ENCODE measurements around the gene TNFRSF12A. TPM values are rescaled to one million over a fixed set of nuclear protein-coding genes. Genes with fewer than 3 reads are reported as not detected.

Gene TNFRSF12A
- polyA plus RNA-seq, 2 of the 4 experiments (the other 2 are of a cell fraction), result 111 to 314 TPM

DNA sequence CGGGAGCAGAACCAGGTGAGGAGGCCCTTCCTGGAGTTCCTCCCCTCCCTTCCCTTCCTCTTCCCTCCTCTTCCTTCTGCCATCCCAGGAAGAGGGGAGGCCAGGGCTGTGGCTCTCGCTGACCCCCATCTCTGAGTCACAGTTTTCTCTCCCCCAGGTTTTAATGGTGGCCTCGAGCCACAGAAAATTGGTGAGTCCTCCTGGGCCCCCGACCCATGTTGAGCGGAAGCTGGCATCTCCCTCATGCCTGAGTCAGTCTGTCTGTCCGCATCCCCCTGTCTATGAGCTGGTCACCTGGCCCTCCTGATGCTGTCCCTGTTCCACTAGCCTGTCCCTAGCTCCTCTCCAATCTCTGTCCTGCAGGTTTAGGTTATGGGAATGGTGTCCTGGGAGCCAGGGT is 20.2 kb upstream of the TNFRSF12A start:
- no peak overlapping the region for H3K4me3 ChIP-seq
- TF ChIP-seq CHD2 (IDR thresholded peaks at IDR 0.05; ENCODE audit: low read length, partially characterized antibody) (no peak), CBX2 (IDR thresholded peaks at IDR 0.05; ENCODE audit: borderline replicate concordance, low read depth) (no peak), JUN (IDR thresholded peaks at IDR 0.05) (no peak), MAFK (IDR thresholded peaks at IDR 0.05; ENCODE audit: partially characterized antibody) (no peak), KDM1A (IDR thresholded peaks at IDR 0.05; ENCODE audit: low read depth) (no peak), ZSCAN20 (CRISPR knock-in tag; IDR thresholded peaks at IDR 0.05) (no peak), TFCP2L1 (CRISPR knock-in tag; IDR thresholded peaks at IDR 0.05) (no peak), NPAS2 (CRISPR knock-in tag; IDR thresholded peaks at IDR 0.05; ENCODE audit: borderline replicate concordance) (no peak), CHD4 (IDR thresholded peaks at IDR 0.05; ENCODE audit: borderline replicate concordance) (no peak), ZC3H11A (IDR thresholded peaks at IDR 0.05) (no peak), FOXS1 (CRISPR knock-in tag; IDR thresholded peaks at IDR 0.05) (no peak), EHMT2 (IDR thresholded peaks at IDR 0.05; ENCODE audit: low read depth) (no peak)
- TF ChIP-seq, protein P1, sequence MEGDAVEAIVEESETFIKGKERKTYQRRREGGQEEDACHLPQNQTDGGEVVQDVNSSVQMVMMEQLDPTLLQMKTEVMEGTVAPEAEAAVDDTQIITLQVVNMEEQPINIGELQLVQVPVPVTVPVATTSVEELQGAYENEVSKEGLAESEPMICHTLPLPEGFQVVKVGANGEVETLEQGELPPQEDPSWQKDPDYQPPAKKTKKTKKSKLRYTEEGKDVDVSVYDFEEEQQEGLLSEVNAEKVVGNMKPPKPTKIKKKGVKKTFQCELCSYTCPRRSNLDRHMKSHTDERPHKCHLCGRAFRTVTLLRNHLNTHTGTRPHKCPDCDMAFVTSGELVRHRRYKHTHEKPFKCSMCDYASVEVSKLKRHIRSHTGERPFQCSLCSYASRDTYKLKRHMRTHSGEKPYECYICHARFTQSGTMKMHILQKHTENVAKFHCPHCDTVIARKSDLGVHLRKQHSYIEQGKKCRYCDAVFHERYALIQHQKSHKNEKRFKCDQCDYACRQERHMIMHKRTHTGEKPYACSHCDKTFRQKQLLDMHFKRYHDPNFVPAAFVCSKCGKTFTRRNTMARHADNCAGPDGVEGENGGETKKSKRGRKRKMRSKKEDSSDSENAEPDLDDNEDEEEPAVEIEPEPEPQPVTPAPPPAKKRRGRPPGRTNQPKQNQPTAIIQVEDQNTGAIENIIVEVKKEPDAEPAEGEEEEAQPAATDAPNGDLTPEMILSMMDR (IDR thresholded peaks at IDR 0.05), result no peak
- ATAC-seq (no peak), DNase-seq (ENCODE audit: low read depth in 1 of 2, low spot score in 1 of 2) (no peak), FAIRE-seq (no peak)
- POLR2A ChIA-PET, result interaction anchor here (9.6 kb wide), 1 partner anchor 22 kb away, joined by 107 read pairs; the partner anchor contains the start of genes HCFC1R1, THOC6 and TNFRSF12A
- H3K4me2 ChIP-seq, result no peak overlapping the region
- no peak overlapping the region for H3K27ac ChIP-seq
- CTCF ChIA-PET, result interaction anchor here (1.0 to 14.8 kb wide), 6 partner anchors 8 to 81 kb away, joined by 3 to 214 read pairs (median 6); partner anchors contain the start of genes CLDN6, HCFC1R1, PKMYT1 and THOC6
- no peaks in the 10 kb centered on the region for H3K9me3 ChIP-seq
- H3K4me1 ChIP-seq, result peaks cover 8% of the 10 kb centered on the region; the same call in 2 of the 3 replicates
- 76% methylated on average over 6 of the region's 6 CpGs for WGBS (ENCODE audit: missing lambda C conversion rate)

DNA sequence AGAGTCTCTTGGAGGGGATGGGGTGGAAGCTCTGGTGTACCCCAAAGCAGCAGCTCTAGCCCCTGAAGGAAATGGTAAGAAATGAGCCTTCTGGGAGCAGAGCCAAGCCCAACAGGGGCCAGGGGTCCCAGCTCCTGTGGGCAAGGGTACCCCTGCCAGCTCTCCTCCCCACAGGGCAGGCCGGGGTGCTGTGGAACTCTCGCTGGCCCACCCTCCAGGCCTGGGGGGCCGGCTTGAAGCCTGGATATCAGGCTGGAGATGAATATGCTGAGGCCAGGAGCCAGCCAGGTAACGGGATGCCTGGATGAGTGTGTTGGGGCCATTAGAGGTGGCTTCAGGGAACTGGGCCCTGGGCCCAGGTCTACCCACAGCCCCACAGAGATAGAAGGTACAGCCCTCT is 19.6 kb upstream of the TNFRSF12A start:
- TF ChIP-seq HOXB13 (CRISPR knock-in tag; IDR thresholded peaks at IDR 0.05; ENCODE audit: low read depth) (no peak), MAFK (IDR thresholded peaks at IDR 0.05; ENCODE audit: partially characterized antibody) (no peak), NPAS2 (CRISPR knock-in tag; IDR thresholded peaks at IDR 0.05; ENCODE audit: borderline replicate concordance) (no peak), EP300 (IDR thresholded peaks at IDR 0.05) (no peak)
- Histone ChIP-seq H3K9me3 (no peaks in the 10 kb centered on the region), H3K27ac (no peak overlapping the region), H3K4me1 (peaks cover 10% of the 10 kb centered on the region; the same call in 2 of the 3 replicates), H3K4me2 (no peak overlapping the region), H3K4me3 (no peak overlapping the region)
- ChIA-PET CTCF (interaction anchor here (0.7 to 14.8 kb wide), 10 partner anchors 9 to 81 kb away, joined by 3 to 214 read pairs (median 4); partner anchors contain the start of genes CLDN6, HCFC1R1, PKMYT1 and THOC6), POLR2A (interaction anchor here (0.5 to 9.6 kb wide), 2 partner anchors 21 to 161 kb away, joined by 6 to 107 read pairs; partner anchors contain the start of genes HCFC1R1, THOC6 and TNFRSF12A)
- FAIRE-seq, result no peak
- no peak for ATAC-seq
- 75% methylated on average over 2 of the region's 4 CpGs for WGBS (ENCODE audit: missing lambda C conversion rate)
- no peak for DNase-seq (ENCODE audit: low read depth in 1 of 2, low spot score in 1 of 2)

DNA sequence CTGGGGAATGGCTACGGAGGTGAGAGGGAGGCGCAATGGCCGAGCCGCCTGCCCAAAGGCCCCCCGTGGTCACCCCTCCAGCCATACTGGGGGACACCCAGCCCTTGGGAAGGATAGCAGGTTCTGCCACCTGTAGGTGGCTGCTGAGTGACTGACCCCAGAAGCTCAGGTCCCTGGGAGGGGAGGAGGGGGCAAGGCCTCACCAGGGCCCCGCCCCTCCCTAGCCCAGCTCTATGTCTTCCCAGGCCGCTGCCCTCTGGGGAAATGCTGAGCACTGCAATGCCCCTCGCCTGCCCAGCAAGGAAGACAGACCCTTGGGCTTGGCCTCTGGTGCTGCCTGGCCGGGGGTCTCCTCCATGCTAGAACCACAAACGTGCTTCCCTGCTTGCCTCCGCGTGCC is 18.9 kb upstream of the TNFRSF12A start:
- no peak for ATAC-seq
- ChIA-PET CTCF (interaction anchor here (0.9 to 14.8 kb wide), 9 partner anchors 9 to 57 kb away, joined by 3 to 214 read pairs (median 4); partner anchors contain the start of genes CLDN6, HCFC1R1, PKMYT1 and THOC6), POLR2A (interaction anchor here (9.6 kb wide), 1 partner anchor 20 kb away, joined by 107 read pairs; the partner anchor contains the start of genes HCFC1R1, THOC6 and TNFRSF12A)
- no peak overlapping the region for H3K27ac ChIP-seq
- FAIRE-seq, result no peak
- WGBS (ENCODE audit: missing lambda C conversion rate), result 85% methylated on average over 10 of the region's 12 CpGs
- no peak for DNase-seq (ENCODE audit: low read depth in 1 of 2, low spot score in 1 of 2)
- TF ChIP-seq ZSCAN20 (CRISPR knock-in tag; IDR thresholded peaks at IDR 0.05) (no peak), ESRRA (IDR thresholded peaks at IDR 0.05; ENCODE audit: borderline replicate concordance, low read length) (no peak), ZFP36 (IDR thresholded peaks at IDR 0.05; ENCODE audit: borderline replicate concordance, partially characterized antibody) (no peak), ZC3H11A (IDR thresholded peaks at IDR 0.05) (no peak), HOXB5 (CRISPR knock-in tag; IDR thresholded peaks at IDR 0.05) (no peak), PHF8 (IDR thresholded peaks at IDR 0.05; ENCODE audit: borderline replicate concordance, low read depth) (no peak), KDM5A (IDR thresholded peaks at IDR 0.05) (no peak), RARB (CRISPR knock-in tag; IDR thresholded peaks at IDR 0.05) (no peak), FOSL2 (IDR thresholded peaks at IDR 0.05) (no peak), FOSL2 (CRISPR knock-in tag; IDR thresholded peaks at IDR 0.05) (no peak), HOXB13 (CRISPR knock-in tag; IDR thresholded peaks at IDR 0.05; ENCODE audit: low read depth) (no peak), RCOR1 (IDR thresholded peaks at IDR 0.05; ENCODE audit: low read depth, low read length) (no peak), BHLHE40 (IDR thresholded peaks at IDR 0.05; ENCODE audit: low read depth, low read length) (no peak), NFE2L2 (conservative IDR thresholded peaks at IDR 0.05; ENCODE audit: low read length) (no peak)
- TF ChIP-seq, protein P1 (IDR thresholded peaks at IDR 0.05), result no peak
- TF ChIP-seq, protein P2, sequence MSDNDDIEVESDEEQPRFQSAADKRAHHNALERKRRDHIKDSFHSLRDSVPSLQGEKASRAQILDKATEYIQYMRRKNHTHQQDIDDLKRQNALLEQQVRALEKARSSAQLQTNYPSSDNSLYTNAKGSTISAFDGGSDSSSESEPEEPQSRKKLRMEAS (IDR thresholded peaks at IDR 0.05), result no peak
- no peak overlapping the region for H3K4me2 ChIP-seq
- H3K4me1 ChIP-seq, result peaks cover 15% of the 10 kb centered on the region; the same call in 2 of the 3 replicates
- H3K9me3 ChIP-seq, result no peaks in the 10 kb centered on the region
- H3K4me3 ChIP-seq, result no peak overlapping the region
